ENCODE data around the gene MAK. TPM values are rescaled to one million over a fixed set of nuclear protein-coding genes. Genes with fewer than 3 reads are reported as not detected.
"Not testable (repeated sequence)": the region's sequence is repeated elsewhere in the genome, so short reads cannot be mapped to it uniquely, and the experiment has no call there.

MAK gene, protein sequence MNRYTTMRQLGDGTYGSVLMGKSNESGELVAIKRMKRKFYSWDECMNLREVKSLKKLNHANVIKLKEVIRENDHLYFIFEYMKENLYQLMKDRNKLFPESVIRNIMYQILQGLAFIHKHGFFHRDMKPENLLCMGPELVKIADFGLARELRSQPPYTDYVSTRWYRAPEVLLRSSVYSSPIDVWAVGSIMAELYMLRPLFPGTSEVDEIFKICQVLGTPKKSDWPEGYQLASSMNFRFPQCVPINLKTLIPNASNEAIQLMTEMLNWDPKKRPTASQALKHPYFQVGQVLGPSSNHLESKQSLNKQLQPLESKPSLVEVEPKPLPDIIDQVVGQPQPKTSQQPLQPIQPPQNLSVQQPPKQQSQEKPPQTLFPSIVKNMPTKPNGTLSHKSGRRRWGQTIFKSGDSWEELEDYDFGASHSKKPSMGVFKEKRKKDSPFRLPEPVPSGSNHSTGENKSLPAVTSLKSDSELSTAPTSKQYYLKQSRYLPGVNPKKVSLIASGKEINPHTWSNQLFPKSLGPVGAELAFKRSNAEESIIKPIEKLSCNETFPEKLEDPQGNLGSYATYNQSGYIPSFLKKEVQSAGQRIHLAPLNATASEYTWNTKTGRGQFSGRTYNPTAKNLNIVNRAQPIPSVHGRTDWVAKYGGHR
- 0.09 TPM for total RNA-seq

GRCh38 chr6:10837995-10838793, at the start of gene MAK:
TSS of gene MAK (minus strand) at chr6:10838539. CDS start at chr6:10830648, 7,891 bp downstream.
- peak; percentile 84 for DNase-seq (ENCODE audit: low spot score)

GRCh38 chr6:10886691-10887502, 48.6 kb upstream of the MAK start, which contains the start of gene SYCP2L:
TSS of gene SYCP2L (plus strand) at chr6:10887052. CDS start at chr6:10887127, 75 bp downstream.
- no peak for DNase-seq (ENCODE audit: low spot score)

GRCh38 chr6:10886365-10886690, 48.0 kb upstream of the MAK start:
- not testable (repeated sequence) for DNase-seq (ENCODE audit: low spot score)

DNA sequence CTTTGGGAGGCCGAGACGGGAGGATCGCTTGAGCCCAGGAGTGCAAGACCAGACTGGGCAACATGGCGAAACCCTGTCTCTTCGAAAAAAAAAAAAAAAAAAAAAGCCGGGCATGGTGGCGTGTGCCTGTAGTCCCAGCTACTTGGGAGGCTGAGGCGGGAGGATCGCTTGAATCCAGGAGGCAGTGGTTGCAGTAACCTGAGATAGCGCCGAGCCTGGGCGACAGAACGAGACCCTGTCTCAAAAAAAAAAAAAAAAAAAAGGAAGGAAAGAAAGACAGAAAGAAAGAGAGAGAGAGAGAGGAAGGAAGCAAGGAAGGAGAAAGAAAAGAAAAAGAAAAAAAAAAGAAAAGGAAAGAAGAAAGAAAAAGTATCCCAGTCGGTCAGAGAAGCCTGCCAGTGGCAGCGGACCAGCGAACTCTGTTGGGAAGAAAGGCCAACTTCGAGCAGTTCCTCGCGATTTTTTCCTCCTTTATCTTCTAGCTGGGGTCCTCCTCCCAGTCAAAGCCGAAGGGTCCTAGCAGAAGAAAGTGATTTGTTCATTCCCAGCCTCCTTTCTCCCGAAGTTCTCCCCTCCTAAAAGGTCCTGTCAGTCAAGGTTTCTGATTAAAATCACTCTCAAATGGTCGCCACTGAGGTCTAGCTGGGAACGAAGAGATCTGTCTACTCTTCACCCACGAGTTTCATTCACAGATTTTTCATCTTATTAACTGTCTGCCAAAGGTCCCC, 46.1 kb upstream of the MAK start:
- DNase-seq (ENCODE audit: low spot score) = no peak

- no peak for DNase-seq (ENCODE audit: low spot score)
Observed at GRCh38 chr6:10883312-10884244, 45.2 kb upstream of the MAK start.

GRCh38 chr6:10882657-10883171, 44.4 kb upstream of the MAK start:
- no peak for DNase-seq (ENCODE audit: low spot score)

DNA sequence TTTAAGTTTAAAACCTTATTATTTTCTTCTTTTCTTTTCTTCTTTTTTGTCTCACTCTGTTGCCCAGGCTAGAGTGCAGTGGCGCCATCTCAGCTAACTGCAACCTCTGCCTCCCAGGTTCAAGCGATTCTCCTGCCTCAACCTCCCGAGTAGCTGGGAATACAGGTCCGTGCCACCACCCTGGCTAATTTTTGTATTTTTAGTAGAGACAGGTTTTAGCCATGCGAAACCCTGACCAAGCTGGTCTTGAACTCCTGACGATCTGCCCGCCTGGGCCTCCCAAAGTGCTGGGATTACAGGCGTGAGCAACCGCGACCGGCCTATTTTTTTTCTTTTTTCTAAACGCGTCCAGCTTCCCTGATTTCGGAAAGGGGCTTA, 43.9 kb upstream of the MAK start:
- not testable (repeated sequence) for DNase-seq (ENCODE audit: low spot score)

GRCh38 chr6:10880366-10880765, 42.0 kb upstream of the MAK start:
- DNase-seq (ENCODE audit: low spot score) = no peak

DNA sequence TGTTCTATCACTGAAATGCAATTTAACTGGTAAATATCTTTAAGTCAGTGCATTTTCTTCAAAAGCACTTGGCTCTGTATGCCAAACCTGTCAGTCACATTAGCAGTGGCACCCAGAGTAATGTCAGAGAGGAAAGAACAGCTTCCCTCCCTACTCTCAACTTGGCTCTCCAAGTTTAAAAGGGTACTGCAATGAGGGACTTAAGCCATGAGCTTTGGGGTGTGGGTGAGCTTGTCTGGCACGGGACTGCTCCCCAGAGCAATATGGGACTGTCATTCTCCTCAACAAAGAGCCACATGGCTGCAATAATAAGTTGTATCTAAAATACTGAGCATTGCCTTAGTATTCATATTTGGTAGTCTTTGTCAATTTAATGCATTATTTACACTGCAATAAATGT, 39.5 kb upstream of the MAK start:
- DNase-seq (ENCODE audit: low spot score) = no peak

DNA sequence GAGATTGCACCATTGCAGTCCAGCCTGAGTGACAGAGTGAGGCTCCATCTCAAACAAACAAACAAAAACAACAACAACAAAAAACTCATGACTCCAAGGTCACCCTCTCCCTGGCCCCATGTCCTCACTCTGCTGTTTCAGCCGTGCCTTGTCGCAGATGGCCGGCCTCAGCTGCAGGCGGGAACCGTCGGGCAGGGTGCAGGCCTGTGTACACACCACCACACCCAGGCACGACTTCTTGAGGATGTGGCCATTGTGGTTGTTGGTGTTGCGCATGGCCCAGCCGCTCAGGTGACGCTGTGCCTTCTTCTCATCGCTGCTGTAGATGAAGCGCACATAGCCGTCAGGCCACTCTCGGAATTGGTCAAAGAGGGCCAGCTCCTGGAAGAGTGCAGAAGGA, 38.7 kb upstream of the MAK start:
- DNase-seq (ENCODE audit: low spot score) = no peak

GRCh38 chr6:10875026-10875425, 36.7 kb upstream of the MAK start:
- no peak for DNase-seq (ENCODE audit: low spot score)

GRCh38 chr6:10874207-10874606, 35.9 kb upstream of the MAK start:
- DNase-seq (ENCODE audit: low spot score) = no peak

DNA sequence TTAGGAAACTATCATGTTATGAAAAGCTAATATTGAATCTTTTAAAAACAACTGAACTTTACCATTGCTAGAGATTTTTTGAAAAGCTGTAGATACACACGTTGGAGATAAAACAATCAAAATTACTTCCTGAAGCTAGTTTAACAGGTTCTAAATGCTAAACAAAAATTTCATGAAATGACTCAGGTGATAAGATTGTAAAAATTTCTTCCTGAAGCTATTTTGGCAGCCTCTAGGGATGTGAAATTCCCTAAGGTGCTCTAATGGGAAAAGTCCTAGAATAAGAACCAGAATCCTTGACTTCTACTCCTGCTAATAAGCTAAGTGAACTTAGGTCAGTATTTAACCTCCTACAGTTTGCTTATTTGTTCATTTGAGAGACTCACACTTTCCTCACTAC, 35.0 kb upstream of the MAK start:
- DNase-seq (ENCODE audit: low spot score) = no peak

GRCh38 chr6:10867952-10868351, 29.6 kb upstream of the MAK start:
- DNase-seq (ENCODE audit: low spot score) = no peak

- DNase-seq (ENCODE audit: low spot score) = not testable (repeated sequence)
Observed at GRCh38 chr6:10866709-10867108, 28.4 kb upstream of the MAK start.

DNA sequence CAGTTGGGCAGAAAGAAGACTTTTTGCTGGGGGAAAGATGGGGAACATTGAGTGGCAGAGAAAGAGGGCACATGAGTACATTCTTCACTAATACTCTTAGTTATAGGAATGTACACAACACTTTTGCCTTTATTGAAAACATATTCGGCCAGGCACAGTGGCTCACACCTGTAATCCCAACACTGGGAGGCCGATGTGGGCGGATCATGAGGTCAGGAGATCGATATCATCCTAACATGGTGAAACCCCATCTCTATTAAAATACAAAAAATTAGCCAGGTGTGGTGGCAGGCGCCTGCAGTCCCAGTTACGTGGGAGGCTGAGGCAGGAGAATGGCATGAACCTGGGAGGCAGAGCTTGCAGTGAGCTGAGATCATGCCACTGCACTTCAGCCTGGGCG, 24.7 kb upstream of the MAK start:
- not testable (repeated sequence) for DNase-seq (ENCODE audit: low spot score)

GRCh38 chr6:10862361-10862760, 24.0 kb upstream of the MAK start:
- no peak for DNase-seq (ENCODE audit: low spot score)

- DNase-seq (ENCODE audit: low spot score) = no peak
Observed at GRCh38 chr6:10861086-10861485, 22.7 kb upstream of the MAK start.

DNA sequence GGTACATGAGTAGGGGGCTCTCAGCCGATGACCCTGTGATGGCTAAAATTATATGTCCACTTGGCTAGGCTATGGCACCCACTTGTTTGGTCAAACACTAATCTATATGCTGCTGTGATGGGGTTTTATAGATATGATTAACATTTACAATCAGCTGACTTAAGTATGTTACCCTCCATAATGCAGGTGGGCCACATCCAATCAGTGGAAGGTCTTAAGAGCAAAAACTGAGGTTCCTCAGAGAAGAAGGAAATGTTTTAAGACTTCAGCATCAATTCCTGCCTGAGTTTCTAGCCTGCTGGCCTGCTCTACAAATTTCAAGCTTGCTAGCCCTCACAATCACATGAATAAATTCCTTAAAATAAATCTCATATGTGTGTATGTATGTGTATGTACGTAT, 18.9 kb upstream of the MAK start:
- no peak for DNase-seq (ENCODE audit: low spot score)

All from mucosa of gallbladder (tissue), 1 donor.